ENCODE results near the gene TTC39B.

DNA sequence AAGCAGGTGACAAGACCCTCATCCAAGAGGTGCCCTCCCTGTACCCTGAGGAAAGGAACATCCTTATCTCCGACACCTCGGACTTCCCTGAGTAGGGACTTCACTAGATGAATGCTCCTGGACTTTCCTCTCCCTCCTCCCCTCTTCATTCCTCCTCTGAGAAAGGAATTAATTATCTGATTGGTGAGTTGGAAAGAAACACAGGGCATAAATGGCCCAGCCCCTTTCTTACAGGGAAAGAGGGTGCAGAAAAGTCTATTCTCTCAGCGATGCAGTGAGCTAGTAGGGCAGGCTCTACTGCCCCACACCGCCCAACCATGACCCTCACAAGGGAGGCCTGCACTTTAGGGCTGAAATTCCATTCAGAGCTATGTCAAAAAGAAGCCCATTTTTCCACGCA lies 87.5 kb downstream of the TTC39B start:
- TF ChIP-seq, protein P1, sequence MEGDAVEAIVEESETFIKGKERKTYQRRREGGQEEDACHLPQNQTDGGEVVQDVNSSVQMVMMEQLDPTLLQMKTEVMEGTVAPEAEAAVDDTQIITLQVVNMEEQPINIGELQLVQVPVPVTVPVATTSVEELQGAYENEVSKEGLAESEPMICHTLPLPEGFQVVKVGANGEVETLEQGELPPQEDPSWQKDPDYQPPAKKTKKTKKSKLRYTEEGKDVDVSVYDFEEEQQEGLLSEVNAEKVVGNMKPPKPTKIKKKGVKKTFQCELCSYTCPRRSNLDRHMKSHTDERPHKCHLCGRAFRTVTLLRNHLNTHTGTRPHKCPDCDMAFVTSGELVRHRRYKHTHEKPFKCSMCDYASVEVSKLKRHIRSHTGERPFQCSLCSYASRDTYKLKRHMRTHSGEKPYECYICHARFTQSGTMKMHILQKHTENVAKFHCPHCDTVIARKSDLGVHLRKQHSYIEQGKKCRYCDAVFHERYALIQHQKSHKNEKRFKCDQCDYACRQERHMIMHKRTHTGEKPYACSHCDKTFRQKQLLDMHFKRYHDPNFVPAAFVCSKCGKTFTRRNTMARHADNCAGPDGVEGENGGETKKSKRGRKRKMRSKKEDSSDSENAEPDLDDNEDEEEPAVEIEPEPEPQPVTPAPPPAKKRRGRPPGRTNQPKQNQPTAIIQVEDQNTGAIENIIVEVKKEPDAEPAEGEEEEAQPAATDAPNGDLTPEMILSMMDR (IDR thresholded peaks at IDR 0.05) = no peak
- no peak for TF ChIP-seq POLR2A (IDR thresholded peaks at IDR 0.05)
